H1 (cell line): ENCODE results near the gene RASSF4.

ENCODE experiments used
- EZH2 ChIP-seq: fragments of 200-600 bp; sonication (generic); IDR thresholded peaks from 2 replicates; pipeline ENCODE4 v1.7.1; 2012; ENCODE audit warnings: low read depth, mild to moderate bottlenecking, moderate library complexity, low read length, inconsistent platforms; ENCODE audit not compliant: severe bottlenecking
- MAFK ChIP-seq: IDR thresholded peaks from 2 replicates; pipeline ENCODE4 v1.6.1; 2012; ENCODE audit warnings: low read depth, mild to moderate bottlenecking, improper control_type of control experiment, low read length

DNA sequence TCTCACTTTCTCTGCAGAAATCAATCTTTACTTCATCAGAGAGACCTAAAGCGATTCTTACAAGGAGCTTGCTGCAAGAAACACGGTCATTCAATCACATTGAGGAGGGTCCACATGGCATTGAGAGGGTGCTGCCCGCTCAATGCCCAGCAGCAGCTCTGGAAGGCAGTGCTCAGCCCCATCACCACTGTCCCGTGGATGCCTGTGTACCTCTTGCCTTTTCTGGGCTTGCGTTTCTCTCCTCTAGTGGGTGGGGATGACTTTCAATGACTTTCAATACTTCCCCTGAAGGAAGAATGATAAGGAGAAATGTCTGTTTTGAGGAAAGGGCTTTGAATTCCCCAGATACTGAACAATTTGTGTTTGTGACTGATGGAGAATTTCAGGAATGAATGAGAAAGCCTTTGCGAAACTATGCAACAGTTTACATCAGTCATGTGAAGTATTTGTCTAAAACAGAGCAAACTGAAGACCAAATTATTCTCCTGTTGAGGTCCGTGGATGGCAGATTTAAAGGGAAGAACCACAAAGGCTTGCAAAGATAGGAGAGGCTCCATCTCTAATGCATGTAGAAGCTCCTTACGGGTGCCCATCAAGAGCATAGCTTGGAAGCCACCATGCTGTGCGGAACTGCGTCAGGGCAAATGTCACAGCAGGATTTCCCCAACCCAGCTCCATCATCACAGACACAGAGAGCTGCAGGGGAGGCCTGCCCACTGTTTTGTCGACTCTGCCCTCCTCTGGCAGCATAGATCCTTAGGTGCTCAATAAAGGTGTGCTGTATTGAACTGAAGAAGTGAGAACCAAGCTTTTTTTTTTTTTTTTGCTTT is 34.5 kb downstream of the RASSF4 start:
- no peak for TF ChIP-seq EZH2
- TF ChIP-seq MAFK: no peak
